Heart right ventricle (tissue), 16 donors: ENCODE data around the gene LYSMD1. TPM values are rescaled to one million over a fixed set of nuclear protein-coding genes. Genes with fewer than 3 reads are reported as not detected.

Source experiments
- ATAC-seq, 8 donors: fragments of 200-7000 bp; cut with Tn5 transposase; one replicate each; pipeline ENCODE4 v1.9.1; 2020; ENCODE audit warnings: mild to moderate bottlenecking in 8 of 8, moderate library complexity in 8 of 8, moderate number of reproducible peaks in 1 of 8
- DNase-seq, 2 donors: peaks; one replicate each; pipeline ENCODE4 v3.0.0-alpha.2; 2020
- H3K27ac ChIP-seq, 10 donors: fragments of 200-600 bp; sonication (generic) in 2 of 10; one replicate each; pipeline versions ENCODE4 v1.5.0 to v1.8.0; 2020 to 2022; ENCODE audit warnings: mild to moderate bottlenecking in 3 of 10
- H3K27me3 ChIP-seq, 7 donors: fragments of 200-600 bp; one replicate each; pipeline ENCODE4 v1.8.0; 2021 to 2022; ENCODE audit warnings: mild to moderate bottlenecking in 2 of 7
- H3K36me3 ChIP-seq, 9 donors: fragments of 200-600 bp; sonication (generic) in 1 of 9; one replicate each; pipeline versions ENCODE4 v1.5.0 to v1.8.0; 2020 to 2022; ENCODE audit warnings: mild to moderate bottlenecking in 2 of 9
- H3K4me1 ChIP-seq, 9 donors: fragments of 200-600 bp; sonication (generic) in 1 of 9; one replicate each; pipeline versions ENCODE4 v1.5.0 to v1.8.0; 2020 to 2022; ENCODE audit warnings: mild to moderate bottlenecking in 4 of 9
- H3K4me3 ChIP-seq, 10 donors: fragments of 200-600 bp; sonication (generic) in 2 of 10; one replicate each; pipeline versions ENCODE4 v1.5.0 to v1.8.0; 2020 to 2022; ENCODE audit warnings: mild to moderate bottlenecking in 7 of 10, moderate library complexity in 2 of 10
- H3K9me3 ChIP-seq, 11 donors: fragments of 200-600 bp in 10 of 11; sonication (generic) in 2 of 11; one replicate each; pipeline versions ENCODE4 v1.5.0 to v1.8.0; 2013 to 2022; ENCODE audit warnings: mild to moderate bottlenecking in 2 of 11, control low read depth in 1 of 11, moderate library complexity in 1 of 11
- CTCF ChIP-seq, 9 donors: fragments of 200-600 bp; sonication (generic) in 2 of 9; IDR thresholded peaks; one replicate each; pipeline versions ENCODE4 v1.5.0 to v1.8.0; 2021 to 2022; ENCODE audit warnings: antibody characterized with exemption in 9 of 9, mild to moderate bottlenecking in 5 of 9, moderate library complexity in 1 of 9
- WGBS, 2 donors: extraction: QIAGEN DNeasy Blood & Tissue Kit; methylation state at CpG; one replicate each; pipeline ENCODE4 v1.1.7; 2013; ENCODE audit warnings: inconsistent platforms in 1 of 2; 5-methylcytosine and 5-hydroxymethylcytosine counted together
- intact Hi-C, 10 donors: fragments of 100-400 bp; cut with DNase I; formaldehyde crosslinking; loops; one replicate each; pipeline versions ENCODE4 v1.11.1 to v1.14.2; 2022
- polyA plus RNA-seq, 2 donors: library from polyadenylated mRNA; stranded (reverse); fragments of 200-250 nt; gene quantifications; one replicate each; pipeline ENCODE4 v1.2.3, GENCODE V29; 2013
- total RNA-seq, 10 donors: library from RNA; stranded (reverse); fragmentation: NEBNext Ultra II Directional in 3 of 10; extraction: Animal tissue kit (Norgen Biotek cat#: 25700) in 3 of 10; gene quantifications; one replicate each; pipeline versions ENCODE4 v1.2.1 to v1.2.4, GENCODE V29; 2021 to 2023
- donor health status: Arrhythmogenic right ventricular cardiomyopathy.
- donor health status: ischemic (EF 13 %, LVEDD 7.1; RV severe dilation, severe dysfunction).
- donor health status: healthy with polysubstance abuse.
- donor health status: DM: no; HTN: yes; CAD: no.
- donor health status: DM: no; HTN: no; CAD: no.
- donor health status: ischemic (EF 25% LVEDD 6.9; RV normal size, moderate dysfunction).
- donor health status: ischemic (EF 25% LVEDD 5.7; RV mildly dilated, moderate dysfunction).
- donor health status: healthy.
- donor health status: DM: yes; HTN: yes; CAD: no.
- donor health status: Ischemic cardiomyopathy.
- donor health status: ischemic (EF 35%, LVEDD 5.7; RV mildly dilated, moderate dysfunction).
- donor health status: nonischemic (EF 11% LVEDD 7.7; RV severe dilation, severe dysfunction).
- donor health status: DM: yes; HTN: yes; CAD: no.
- donor health status: PGD.
- donor health status: ischemic (EF 29% LVEDD 5.4; RV normal size, mild dysfunction).
- donor health status: nonischemic (EF 23%, LVEDD 6.1; RV moderate dilation, normal function).

Gene LYSMD1
- total and polyA plus RNA-seq, 12 donors: 5.7 to 16.5 (median 12.8) TPM

DNA sequence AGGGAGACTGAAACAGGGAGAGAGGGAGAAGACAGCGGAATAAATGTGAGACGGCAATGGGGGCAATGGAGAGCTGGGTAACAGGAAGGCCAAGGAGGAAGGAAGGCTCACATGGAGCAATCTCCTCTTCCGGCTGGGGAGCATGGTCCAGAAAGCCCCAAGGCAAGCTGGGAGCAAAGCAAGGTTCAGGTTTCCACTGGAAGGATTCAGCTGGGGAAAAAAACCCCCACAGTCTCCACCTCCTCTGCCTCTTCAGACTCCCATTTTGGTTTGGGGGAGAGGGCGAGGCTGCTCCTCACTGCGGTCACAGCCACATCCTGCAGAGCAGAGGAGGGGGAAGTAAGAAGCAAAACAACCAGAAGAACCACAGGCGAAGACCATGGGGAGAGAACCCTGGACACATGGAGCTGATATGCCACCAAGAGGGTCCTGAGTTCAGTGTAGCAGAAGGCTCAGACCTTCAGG lies 8.6 kb downstream of the LYSMD1 start:
- ATAC-seq: peak; percentile 19 to 54 (median 34)
- H3K27me3 ChIP-seq: no peaks in the 10 kb centered on the region
- H3K27ac ChIP-seq: peak overlapping the region in 4 of 10 donors; percentile 13 to 90 (median 55)
- intact Hi-C loops: loop anchor here in 8 of 10 donors (2.0 to 10.0 kb wide), 9 partner anchors 52 to 135 kb away; no protein-coding TSS in a partner anchor
- H3K4me3 ChIP-seq: peak overlapping the region in 7 of 10 donors; percentile 8 to 58 (median 32)
- DNase-seq: no peak
- no peak for TF ChIP-seq CTCF (IDR thresholded peaks at IDR 0.05)
- 82 to 86% methylated on average over 6 of the region's 6 CpGs for WGBS, 2 donors
- no peaks in the 10 kb centered on the region for H3K9me3 ChIP-seq
- peaks cover 0 to 66% (median 21%) of the 10 kb centered on the region in 9 donors for H3K36me3 ChIP-seq
- H3K4me1 ChIP-seq: peaks cover 0 to 51% (median 5%) of the 10 kb centered on the region in 9 donors

DNA sequence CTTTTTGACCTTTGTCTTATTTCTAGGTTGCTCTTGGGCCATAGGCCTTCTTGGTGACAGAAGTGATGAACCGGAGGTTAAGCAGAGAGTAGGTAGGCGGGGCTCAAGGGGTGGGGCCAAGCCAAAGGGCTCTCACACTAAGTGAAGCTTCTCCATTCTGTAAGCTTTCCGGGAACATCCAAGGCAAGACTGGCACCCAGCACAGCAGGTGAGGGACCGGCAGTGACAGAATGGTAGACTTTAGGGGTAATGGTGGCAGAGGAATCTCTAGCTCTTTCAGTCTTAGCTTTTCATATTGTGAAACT lies 9.2 kb downstream of the LYSMD1 start, which contains the start of gene TNFAIP8L2:
TSS of gene TNFAIP8L2 (plus strand) at position 135 of the 305 bp plus-strand sequence. CDS start 2,049 bp downstream, outside the sequence.
- Histone ChIP-seq H3K9me3 (no peaks in the 10 kb centered on the region), H3K4me3 (peak within 1 kb of the TSS in 7 of 10 donors; percentile 8 to 58 (median 32)), H3K27ac (peak within 1 kb of the TSS in 5 of 10 donors; percentile 13 to 90 (median 48)), H3K4me1 (peaks cover 0 to 45% (median 5%) of the 10 kb centered on the region in 9 donors), H3K36me3 (peaks cover 0 to 60% (median 21%) of the 10 kb centered on the region in 9 donors), H3K27me3 (no peaks in the 10 kb centered on the region)
- DNase-seq: peak in 1 of 2 donors; percentile 53
- no peak for TF ChIP-seq CTCF (IDR thresholded peaks at IDR 0.05)
- ATAC-seq: peak; percentile 39 to 71 (median 58)
- intact Hi-C loops: loop anchor here in 9 of 10 donors (1.0 to 10.0 kb wide), 10 partner anchors 52 to 134 kb away; no protein-coding TSS in a partner anchor
- 71 to 75% methylated on average over 4 of the region's 4 CpGs for WGBS, 2 donors

DNA sequence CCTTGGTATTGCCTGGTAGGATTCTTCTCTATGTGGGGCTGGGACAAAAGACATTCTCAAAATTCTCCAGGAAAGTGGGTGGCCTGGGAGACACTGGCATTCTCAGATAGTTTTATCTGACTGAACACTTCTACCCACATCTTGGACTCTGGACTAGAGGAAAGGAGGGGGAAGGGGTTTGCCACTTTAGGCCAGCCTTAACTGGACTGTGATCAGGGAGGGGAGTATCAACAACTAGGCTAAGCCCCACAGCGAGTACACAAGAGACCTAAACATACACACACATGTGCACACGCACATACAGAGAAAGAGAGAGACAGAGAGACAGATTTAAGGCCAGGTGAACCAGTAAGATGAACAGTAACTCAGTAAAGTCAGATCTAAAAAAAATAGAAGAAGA lies 18.0 kb downstream of the LYSMD1 start:
- Histone ChIP-seq H3K4me3 (peak overlapping the region in 1 of 10 donors; percentile 100), H3K4me1 (peaks cover 18 to 47% (median 38%) of the 10 kb centered on the region in 9 donors), H3K27me3 (peaks cover 0 to 15% (median 0%) of the 10 kb centered on the region in 7 donors), H3K9me3 (no peaks in the 10 kb centered on the region), H3K27ac (peak overlapping the region in 8 of 10 donors; percentile 74 to 96 (median 90)), H3K36me3 (peaks cover 0 to 6% (median 0%) of the 10 kb centered on the region in 9 donors)
- DNase-seq: no peak
- 94 to 95% methylated on average over 2 of the region's 2 CpGs for WGBS, 2 donors
- ATAC-seq: no peak
- intact Hi-C loops: loop anchor here in 2 of 10 donors (5.0 kb wide), 3 partner anchors 75 to 125 kb away; partner anchors contain the start of gene GABPB2 (in 1 of the 2)
- no peak for TF ChIP-seq CTCF (IDR thresholded peaks at IDR 0.05)

- peaks cover 0 to 15% (median 0%) of the 10 kb centered on the region in 7 donors for H3K27me3 ChIP-seq
- H3K4me3 ChIP-seq: peak overlapping the region; percentile 9 to 100 (median 94)
- intact Hi-C loops: loop anchor here in 2 of 10 donors (5.0 kb wide), 3 partner anchors 75 to 125 kb away; partner anchors contain the start of gene GABPB2 (in 1 of the 2)
- H3K4me1 ChIP-seq: peaks cover 21 to 53% (median 43%) of the 10 kb centered on the region in 9 donors
- 12% methylated on average over 7 of the region's 7 CpGs for WGBS, 2 donors
- DNase-seq (no peak), ATAC-seq (peak in 2 of 8 donors; percentile 0)
- no peak for TF ChIP-seq CTCF (IDR thresholded peaks at IDR 0.05)
- H3K27ac ChIP-seq: peak overlapping the region; percentile 41 to 96 (median 88)
- no peaks in the 10 kb centered on the region for H3K9me3 ChIP-seq
- peaks cover 0 to 10% (median 0%) of the 10 kb centered on the region in 9 donors for H3K36me3 ChIP-seq
Measured at GRCh38 chr1:151147132-151147503, 18.6 kb downstream of the LYSMD1 start.
